HG02759 (cell line): ENCODE results near the gene ITPRIPL2.

Source experiments
- ATAC-seq: cut with Tn5 transposase; IDR thresholded peaks from one replicate; pipeline ENCODE4 v1.9.1; 2021; ENCODE audit warnings: mild to moderate bottlenecking, moderate library complexity; ENCODE audit not compliant: unreplicated experiment

ITPRIPL2 gene

DNA sequence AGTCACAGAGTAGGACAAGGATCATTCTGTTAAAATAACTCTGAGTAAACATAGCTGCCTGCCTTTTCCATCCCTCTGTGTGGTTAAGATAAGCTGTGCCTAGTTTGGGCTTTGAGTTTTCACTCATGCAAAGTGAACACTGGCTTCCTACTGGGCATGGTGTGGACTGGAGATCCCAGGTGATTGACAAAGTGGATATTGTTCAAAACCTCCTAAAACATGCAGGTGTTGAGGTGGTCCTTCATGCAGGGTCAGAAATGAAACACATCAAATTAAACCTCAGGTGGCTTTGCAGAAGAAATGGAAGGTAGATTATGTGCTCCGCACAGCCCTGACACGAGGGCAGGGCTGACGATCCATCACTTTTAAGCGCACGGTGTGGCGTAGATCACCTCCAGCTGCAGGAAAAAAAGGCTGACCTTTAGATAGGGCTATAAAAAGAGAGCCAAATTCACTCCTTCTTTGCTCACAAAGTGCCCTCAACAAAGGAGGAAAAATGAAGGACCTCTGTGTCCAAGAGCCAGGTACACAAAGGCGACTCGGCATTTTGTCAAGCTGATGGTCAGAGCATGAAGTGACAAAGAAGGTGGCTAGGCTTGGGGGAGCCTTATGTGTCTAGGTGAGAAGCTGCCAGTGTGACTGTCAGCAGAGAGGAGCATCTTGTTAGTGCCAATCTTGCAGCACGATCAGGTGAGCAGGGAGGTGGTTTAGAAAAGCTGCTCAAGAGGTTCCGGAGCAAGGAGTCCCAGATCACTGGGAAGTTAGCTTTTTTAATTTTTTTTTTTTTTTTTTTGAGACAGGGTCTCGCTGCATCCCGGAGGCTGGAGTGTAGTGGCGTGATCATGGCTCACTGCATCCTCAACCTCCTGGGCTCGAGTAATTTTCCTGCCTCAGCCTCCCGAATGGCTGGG is 19.9 kb upstream of the ITPRIPL2 start:
- ATAC-seq = no peak

DNA sequence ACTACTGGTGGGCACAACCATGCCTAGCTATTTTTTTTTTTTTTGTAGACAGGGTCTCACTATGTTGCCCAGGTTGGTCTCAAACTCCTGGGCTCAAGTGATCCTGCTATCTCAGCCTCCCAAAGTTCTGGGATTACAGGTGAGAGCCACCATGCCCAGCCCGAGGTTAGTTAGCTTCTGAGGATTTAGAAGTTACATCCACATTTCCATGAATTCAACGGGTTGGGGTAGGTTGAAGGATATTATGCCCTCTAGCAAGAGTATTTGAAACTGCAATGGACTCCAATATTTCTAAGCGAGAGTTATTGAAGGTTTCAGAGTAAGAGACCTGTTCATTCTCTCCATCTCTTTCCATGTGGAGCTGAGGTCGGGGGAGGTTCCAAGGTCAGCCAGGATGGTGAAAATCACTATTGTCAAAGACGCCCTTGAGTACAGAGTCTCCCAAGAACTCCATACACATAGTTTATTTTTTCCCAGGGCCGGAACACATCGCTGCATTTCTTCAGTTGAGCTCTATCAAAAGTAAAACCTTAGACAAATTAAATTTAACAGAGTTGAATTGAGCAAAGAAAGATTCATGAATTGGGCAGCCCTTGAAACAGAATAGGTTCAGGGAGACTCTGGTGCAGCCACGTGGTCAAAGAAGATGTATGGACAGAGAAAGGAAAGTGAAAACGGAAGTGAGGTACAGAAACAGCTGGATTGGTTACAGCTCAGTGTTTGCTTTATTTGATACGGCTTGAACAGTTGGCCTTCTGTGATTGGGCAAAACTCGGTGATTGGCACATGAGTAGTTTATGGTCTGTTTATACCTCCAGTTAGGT is 19.0 kb upstream of the ITPRIPL2 start:
- no peak for ATAC-seq

- ATAC-seq = no peak
These were observed 18.1 kb upstream of the ITPRIPL2 start for GRCh38 chr16:19095654-19096053.

- no peak for ATAC-seq
These were observed 15.6 kb upstream of the ITPRIPL2 start for GRCh38 chr16:19098173-19098572.

DNA sequence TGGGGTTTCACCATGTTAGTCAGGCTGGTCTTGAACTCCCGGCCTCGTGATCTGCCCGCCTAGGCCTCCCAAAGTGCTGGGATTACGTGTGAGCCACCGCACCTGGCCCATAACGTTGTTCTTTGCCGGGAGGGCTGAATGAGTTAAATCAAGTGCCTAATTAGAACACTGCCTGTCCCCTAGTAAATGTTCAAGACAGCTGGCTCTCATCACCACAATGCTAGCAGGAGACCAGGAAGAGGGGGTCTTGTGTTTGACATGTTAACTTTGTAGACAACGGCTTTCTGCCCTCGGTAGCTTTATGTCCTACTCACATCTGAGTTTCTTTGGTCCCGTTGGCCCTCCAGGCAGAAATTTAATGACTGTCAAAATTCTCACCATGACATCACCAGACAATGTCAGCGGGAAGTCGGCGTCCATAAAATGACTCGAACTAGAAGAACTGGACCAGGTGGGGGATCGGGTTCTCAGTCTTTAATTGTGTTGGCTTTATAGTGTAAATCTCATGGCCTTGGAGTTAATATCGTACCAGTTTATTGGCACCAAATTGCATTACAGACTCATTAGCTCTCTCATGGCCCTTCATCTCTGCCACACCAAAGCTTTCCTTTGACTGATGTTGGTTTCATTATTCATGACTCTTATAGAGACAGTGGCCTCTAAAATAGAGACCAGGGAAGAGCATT is 11.4 kb upstream of the ITPRIPL2 start:
- ATAC-seq = no peak

DNA sequence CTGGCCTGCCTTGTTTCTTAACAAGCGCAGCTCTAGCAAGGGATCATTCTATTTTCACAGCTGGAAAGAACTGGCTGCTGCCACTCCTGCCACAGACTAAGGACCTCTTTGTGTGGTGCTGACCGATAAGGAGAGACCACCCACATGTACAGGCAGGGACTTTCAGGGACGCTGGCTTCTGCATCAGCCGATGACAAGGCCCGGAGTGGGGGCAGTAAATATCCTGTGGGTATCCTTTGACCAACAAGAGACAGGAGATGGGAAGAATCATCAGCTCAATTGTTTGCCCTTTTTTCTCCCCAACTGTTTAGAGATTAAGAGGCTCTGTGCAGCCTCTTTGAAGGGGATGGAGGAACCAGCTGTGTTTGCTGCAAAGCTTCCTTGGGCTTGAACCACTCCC is 9.2 kb upstream of the ITPRIPL2 start:
- ATAC-seq = no peak

- ATAC-seq = no peak
These were observed 8.6 kb upstream of the ITPRIPL2 start for GRCh38 chr16:19105131-19105530.

GRCh38 chr16:19105891-19106624 is 7.7 kb upstream of the ITPRIPL2 start:
- no peak for ATAC-seq

- ATAC-seq = no peak
These were observed 7.1 kb upstream of the ITPRIPL2 start for GRCh38 chr16:19106625-19107020.

- no peak for ATAC-seq
These were observed 5.1 kb upstream of the ITPRIPL2 start for GRCh38 chr16:19108409-19109287.

DNA sequence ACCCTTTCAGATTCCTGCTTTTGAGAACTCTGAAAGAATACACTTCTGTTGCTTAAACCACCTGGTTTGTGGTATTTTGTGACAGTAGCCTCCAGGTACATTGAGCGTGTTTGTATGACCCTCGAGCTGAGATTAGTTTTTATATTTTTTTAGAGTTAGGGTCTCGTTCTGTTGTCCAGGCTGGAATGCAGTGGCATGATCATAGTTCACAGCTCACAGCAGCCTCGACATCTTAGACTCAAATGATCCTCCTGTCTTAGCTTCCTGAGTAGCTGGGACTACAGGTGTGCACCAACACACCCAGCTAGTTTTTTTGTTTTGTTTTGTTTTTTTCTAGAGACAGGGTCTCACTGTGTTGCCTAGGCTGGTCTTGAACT is 4.5 kb upstream of the ITPRIPL2 start:
- no peak for ATAC-seq

DNA sequence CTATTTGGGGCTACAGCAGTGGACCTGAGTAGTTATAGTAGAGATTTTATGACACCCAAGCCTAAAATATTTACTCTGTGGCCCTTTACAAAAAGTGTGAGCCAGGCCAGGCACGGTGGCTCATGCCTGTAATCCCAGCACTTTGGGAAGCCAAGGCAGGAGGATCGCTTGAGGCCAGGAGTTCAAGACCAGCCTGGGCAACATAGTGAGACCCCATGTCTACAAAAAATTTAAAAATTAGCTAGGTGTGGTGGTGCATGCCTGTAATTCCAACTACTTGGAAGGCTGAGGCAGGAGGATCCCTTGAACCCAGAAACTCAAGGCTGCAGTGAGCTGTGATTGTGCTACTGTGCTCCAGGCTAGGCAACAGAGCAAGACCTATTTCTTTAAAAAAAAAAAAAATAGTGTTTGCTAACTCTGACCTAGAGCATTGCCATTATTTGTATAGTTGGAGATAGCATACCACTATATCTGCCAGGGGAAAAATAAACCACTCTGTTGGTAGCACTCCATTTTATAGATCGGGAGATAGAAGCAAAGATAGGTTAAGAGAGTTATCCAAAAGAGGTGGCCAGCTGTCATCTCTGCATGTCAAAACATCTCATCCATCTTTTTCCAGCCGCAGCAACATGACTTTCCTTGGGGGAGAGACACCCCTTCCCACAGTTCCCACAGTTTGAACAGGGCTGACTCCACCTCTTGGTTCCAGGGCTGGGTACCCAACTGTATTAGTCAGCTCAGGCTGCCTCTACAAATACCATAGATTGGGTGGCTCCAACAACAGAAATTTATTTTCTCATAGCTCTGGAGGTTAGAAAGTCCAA is 3.0 kb upstream of the ITPRIPL2 start:
- no peak for ATAC-seq

GRCh38 chr16:19112099-19112407 is 1.7 kb upstream of the ITPRIPL2 start:
- ATAC-seq = no peak

- peak; percentile 33 for ATAC-seq
These were observed 789 bp downstream of the ITPRIPL2 start for GRCh38 chr16:19114359-19115147.

DNA sequence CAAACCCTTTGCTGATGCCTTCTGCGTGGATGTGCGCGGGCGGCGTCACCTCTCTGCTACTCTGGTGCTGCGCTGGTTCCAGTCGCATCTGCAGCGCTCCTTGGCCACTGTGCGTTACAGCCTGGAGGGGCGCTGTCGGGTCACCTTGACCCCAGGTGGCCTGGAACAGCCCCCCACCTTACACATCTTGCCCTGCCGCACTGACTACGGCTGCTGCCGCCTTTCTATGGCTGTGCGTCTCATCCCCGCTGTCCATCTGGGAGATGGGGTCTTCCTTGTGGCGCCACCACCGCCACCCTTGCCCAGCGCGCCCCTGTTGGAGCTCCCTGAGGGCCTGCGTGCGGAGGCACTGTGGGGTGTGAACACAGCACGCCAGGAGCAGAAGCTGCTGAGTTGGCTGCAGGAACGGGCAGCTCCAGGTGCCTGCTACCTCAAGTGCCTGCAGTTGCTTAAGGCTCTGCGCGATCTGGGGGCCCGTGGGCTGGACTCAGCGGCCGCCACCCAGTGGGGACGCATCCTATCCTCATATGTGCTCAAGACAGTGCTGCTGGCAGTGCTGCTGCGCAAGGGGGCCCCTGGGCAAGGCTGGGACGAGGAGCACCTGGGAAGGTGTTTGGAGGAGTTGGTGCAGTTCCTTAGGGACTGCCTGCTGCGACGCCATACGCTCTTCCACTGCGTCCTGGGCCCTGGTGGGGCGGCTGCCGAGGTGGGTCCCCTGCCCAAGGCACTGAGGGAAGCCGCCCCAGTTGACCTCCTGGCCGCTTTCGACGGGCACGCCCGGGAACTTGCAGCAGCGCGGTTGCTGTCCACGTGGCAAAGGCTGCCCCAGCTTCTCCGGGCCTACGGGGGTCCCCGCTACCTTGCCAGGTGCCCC is 1.6 kb downstream of the ITPRIPL2 start:
- ATAC-seq = no peak

DNA sequence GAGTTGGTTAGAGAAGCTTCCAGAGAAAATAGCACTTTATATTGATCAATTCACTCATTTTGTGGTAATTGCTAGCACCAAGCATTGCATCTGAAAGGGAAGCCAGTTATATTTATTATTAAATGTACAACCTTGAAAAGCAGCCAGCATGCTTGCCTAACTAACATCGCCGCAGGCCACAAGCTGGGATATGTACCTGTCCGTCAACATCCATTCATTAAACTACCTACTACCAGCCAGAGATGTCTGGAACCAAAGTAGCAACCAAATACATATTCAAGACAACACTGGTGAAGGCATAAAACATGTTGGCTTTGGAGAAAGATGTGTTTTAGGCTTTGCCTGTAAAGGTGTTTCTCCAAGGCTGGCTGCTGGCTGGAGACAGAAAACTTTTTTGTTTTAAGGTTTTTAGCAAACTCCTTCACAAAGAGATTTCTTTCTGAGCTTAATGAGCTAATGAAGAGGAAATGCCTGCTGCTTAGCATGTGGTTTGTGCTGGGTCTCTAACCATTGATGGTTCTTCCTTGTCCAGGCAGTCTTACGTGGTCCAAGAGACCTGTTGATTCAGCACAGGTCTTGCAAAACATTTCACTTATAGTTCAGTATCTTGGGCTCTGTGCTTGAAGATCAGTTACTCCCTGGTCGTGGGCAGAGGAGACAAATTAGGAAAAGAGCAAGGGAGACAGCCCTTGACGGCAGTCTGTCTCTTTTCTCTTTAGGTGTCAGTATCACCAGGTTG is 3.1 kb downstream of the ITPRIPL2 start:
- ATAC-seq = no peak
